GM12878 (cell line): Measurements from ENCODE around the gene DPF3. TPM values are rescaled to one million over a fixed set of nuclear protein-coding genes. Genes with fewer than 3 reads are reported as not detected.

Source experiments
- ATAC-seq: fragments of 200-7000 bp; cut with Tn5 transposase; 3 replicates; pipeline ENCODE4 v1.9.1; 2020; ENCODE audit warnings: mild to moderate bottlenecking, moderate library complexity
- BruUV-seq: library from RNA; stranded (reverse); fragments of 400-500 nt; replicated peaks from 2 replicates; lab custom pipeline; 2021; lab: Mats Ljungman, UMichigan
- CTCF ChIA-PET: fragments of 300-600 bp; sonication (Branson Sonifier 250); formaldehyde crosslinking; extraction: SDS; loops from one replicate; lab custom pipeline; 2021; ENCODE audit warnings: inconsistent platforms; lab: Yijun Ruan, JAX
- POLR2A ChIA-PET: fragments of 350-600 bp; formaldehyde crosslinking; extraction: SDS; loops from one replicate; lab custom pipeline; 2021; ENCODE audit warnings: inconsistent platforms; lab: Charles Lee
- RAD21 ChIA-PET: fragments of 300-600 bp; sonication (Branson Sonifier 250); formaldehyde crosslinking; loops from one replicate; lab custom pipeline; 2023; ENCODE audit warnings: antibody characterized with exemption; ENCODE audit not compliant: unreplicated experiment; lab: Charles Lee
- SMC1A ChIA-PET: fragments of 300-600 bp; sonication (Branson Sonifier 250); formaldehyde crosslinking; loops from one replicate; lab custom pipeline; 2023; ENCODE audit not compliant: unreplicated experiment, uncharacterized antibody; lab: Charles Lee
- DNase-seq: peaks from one replicate; pipeline ENCODE4 v3.0.0-alpha.2; 2011; ENCODE audit warnings: low read depth, low spot score
- FAIRE-seq: peaks from 3 replicates; lab custom pipeline; 2011; peaks lifted over from hg19 to GRCh38; lab: Jason Lieb, UNC
- H2AFZ ChIP-seq: 2 replicates; pipeline ENCODE4 v1.6.0; 2011; ENCODE audit warnings: low read depth, low read length, control low read depth; ENCODE audit not compliant: control insufficient read depth
- H3K27ac ChIP-seq: 2 replicates; pipeline ENCODE4 v1.5.1; 2011; ENCODE audit warnings: control low read depth; ENCODE audit not compliant: control insufficient read depth, insufficient read depth
- H3K27me3 ChIP-seq, 2 experiments: replicated peaks in 1 of 2; 2 replicates each; pipeline versions ENCODE4 v1.6.0 to v1.6.1; 2011; ENCODE audit warnings: low read length in 1 of 2; ENCODE audit not compliant: control insufficient read depth in 2 of 2, insufficient read depth in 2 of 2
- H3K36me3 ChIP-seq, 2 experiments: 2 replicates each; pipeline ENCODE4 v1.5.1; 2011; ENCODE audit warnings: low read length in 1 of 2; ENCODE audit not compliant: control insufficient read depth in 2 of 2, insufficient read depth in 2 of 2
- H3K4me1 ChIP-seq: 2 replicates; pipeline ENCODE4 v1.6.1; 2011; ENCODE audit warnings: mild to moderate bottlenecking, low read length, moderate library complexity, mixed read lengths; ENCODE audit not compliant: control insufficient read depth, insufficient read depth
- H3K4me2 ChIP-seq: 2 replicates; pipeline ENCODE4 v1.6.0; 2011; ENCODE audit warnings: control low read depth; ENCODE audit not compliant: control insufficient read depth, insufficient read depth
- H3K4me3 ChIP-seq: fragments of 200-600 bp; sonication (generic); 2 replicates; pipeline ENCODE4 v1.5.1; 2016
- H3K79me2 ChIP-seq: 2 replicates; pipeline ENCODE4 v1.6.0; 2011; ENCODE audit warnings: low read length; ENCODE audit not compliant: control insufficient read depth, insufficient read depth
- H3K9ac ChIP-seq: 2 replicates; pipeline ENCODE4 v1.8.0; 2011; ENCODE audit warnings: low read length, control low read depth, mixed read lengths; ENCODE audit not compliant: control insufficient read depth, insufficient read depth
- H3K9me3 ChIP-seq: replicated peaks from 3 replicates; pipeline ENCODE4 v1.5.1; 2011; ENCODE audit warnings: mild to moderate bottlenecking, low read length; ENCODE audit not compliant: control insufficient read depth, insufficient read depth
- H4K20me1 ChIP-seq: 2 replicates; pipeline ENCODE4 v1.6.0; 2011; ENCODE audit not compliant: control insufficient read depth, insufficient read depth
- BCLAF1 ChIP-seq: fragments of 450-650 bp; IDR thresholded peaks from 2 replicates; pipeline ENCODE4 v1.6.1; 2017; ENCODE audit warnings: antibody characterized with exemption, mild to moderate bottlenecking, moderate library complexity
- CBX5 ChIP-seq: sonication (generic); IDR thresholded peaks from 2 replicates; pipeline ENCODE4 v1.6.1; 2016; ENCODE audit warnings: low read depth, moderate library complexity, mild to moderate bottlenecking, inconsistent platforms
- CHD2 ChIP-seq: IDR thresholded peaks from 2 replicates; pipeline ENCODE4 v1.6.1; 2011; ENCODE audit warnings: low read depth, low read length, improper control_type of control experiment, borderline replicate concordance
- EED ChIP-seq: sonication (generic); IDR thresholded peaks from 2 replicates; pipeline ENCODE4 v1.6.1; 2016; ENCODE audit warnings: antibody characterized with exemption, low read depth
- EGR1 ChIP-seq, 2 experiments: IDR thresholded peaks; 1 replicate in 1 of 2; 2 replicates in 1 of 2; pipeline ENCODE4 v1.6.1; 2011 to 2012; ENCODE audit warnings: low read depth in 2 of 2, low read length in 2 of 2, borderline replicate concordance in 1 of 2, mild to moderate bottlenecking in 1 of 2, moderate library complexity in 1 of 2
- FOS ChIP-seq: IDR thresholded peaks from 3 replicates; pipeline ENCODE4 v1.6.1; 2011; ENCODE audit warnings: borderline replicate concordance; ENCODE audit not compliant: insufficient read length; ENCODE audit errors: extremely low read depth
- GABPA ChIP-seq: IDR thresholded peaks from 2 replicates; pipeline ENCODE4 v1.6.1; 2014; ENCODE audit warnings: antibody characterized with exemption, low read depth, mild to moderate bottlenecking, inconsistent platforms
- HDGF ChIP-seq: fragments of 450-650 bp; IDR thresholded peaks from 2 replicates; pipeline ENCODE4 v1.6.1; 2016; ENCODE audit warnings: antibody characterized with exemption
- IRF4 ChIP-seq: IDR thresholded peaks from 2 replicates; pipeline ENCODE4 v1.6.1; 2011; ENCODE audit warnings: low read depth, low read length
- MEF2B ChIP-seq: fragments of 450-650 bp; IDR thresholded peaks from 2 replicates; pipeline ENCODE4 v1.6.1; 2018; ENCODE audit warnings: mild to moderate bottlenecking, moderate library complexity; ENCODE audit not compliant: partially characterized antibody, poor library complexity, severe bottlenecking
- NR2C1 ChIP-seq: fragments of 450-650 bp; IDR thresholded peaks from 2 replicates; pipeline ENCODE4 v1.6.1; 2017; ENCODE audit warnings: antibody characterized with exemption, mild to moderate bottlenecking, moderate library complexity
- PBX3 ChIP-seq: IDR thresholded peaks from 2 replicates; pipeline ENCODE4 v1.6.1; 2011; ENCODE audit warnings: mild to moderate bottlenecking, low read depth, low read length, moderate library complexity; ENCODE audit not compliant: insufficient replicate concordance
- RELB ChIP-seq: fragments of 450-650 bp; IDR thresholded peaks from 2 replicates; pipeline ENCODE4 v1.6.1; 2017; ENCODE audit warnings: low read depth, mild to moderate bottlenecking, moderate library complexity
- RUNX3 ChIP-seq: IDR thresholded peaks from 2 replicates; pipeline ENCODE4 v1.6.1; 2012; ENCODE audit warnings: low read length, inconsistent platforms
- SPI1 ChIP-seq: IDR thresholded peaks from 2 replicates; pipeline ENCODE4 v1.6.1; 2011; ENCODE audit warnings: low read depth, mild to moderate bottlenecking, low read length, moderate library complexity, borderline replicate concordance; ENCODE audit not compliant: insufficient read depth
- YY1 ChIP-seq: IDR thresholded peaks from 2 replicates; pipeline ENCODE4 v1.6.1; 2011; ENCODE audit warnings: low read depth, mild to moderate bottlenecking, low read length
- ZNF207 ChIP-seq: fragments of 450-650 bp; IDR thresholded peaks from 2 replicates; pipeline ENCODE4 v1.6.1; 2014; ENCODE audit warnings: antibody characterized with exemption, mild to moderate bottlenecking, borderline replicate concordance
- WGBS: methylation state at CpG from one replicate; pipeline ENCODE4 v1.1.6; 2016; ENCODE audit warnings: low lambda C conversion rate; ENCODE audit not compliant: insufficient replicate concordance, insufficient coverage; ENCODE audit errors: missing lambda C conversion rate; 5-methylcytosine and 5-hydroxymethylcytosine counted together
- in situ Hi-C: fragments of 300-500 bp; cut with MboI; formaldehyde crosslinking; loops from 9 replicates; pipeline ENCODE4 v1.14.3; 2018; ENCODE audit warnings: mixed read lengths
- intact Hi-C: fragments of 100-400 bp; cut with micrococcal nuclease; formaldehyde crosslinking; loops from one replicate; pipeline ENCODE4 v1.14.2; 2022; ENCODE audit not compliant: unreplicated experiment
- polyA plus RNA-seq, 11 experiments: library from polyadenylated mRNA; depleted of rRNA in 4 of 11; unstranded in 6 of 11; stranded (reverse) in 5 of 11; fragments of >200 nt; fragmentation: Nextera tagmentation in 4 of 11; fragmentation: Illumina TruSeq in 1 of 11; extraction: Ambion mirVana in 4 of 11; extraction: Trizol in 1 of 11; gene quantifications; 1 replicate in 1 of 11; 2 replicates in 10 of 11; pipeline versions ENCODE4 v1.2.1 to v1.2.3, GENCODE V29; 2011 to 2016; ENCODE audit warnings: inconsistent platforms in 2 of 11, missing spikeins in 2 of 11, low read depth in 1 of 11
- total RNA-seq, 4 experiments: library from RNA; depleted of rRNA in 3 of 4; stranded (reverse); fragments of >200 nt in 3 of 4; fragmentation: Illumina TruSeq in 1 of 4; extraction: Trizol in 1 of 4; gene quantifications; 2 replicates each; pipeline versions ENCODE4 v1.2.1 to v1.2.3, GENCODE V29; 2013 to 2021

DPF3 gene
- total and polyA plus RNA-seq, 10 of the 15 experiments (the other 5 are each of a cell fraction or from before 2014, with no cell fraction given) = 0.69 to 8.0 (median 2.2) TPM

GRCh38 chr14:72864712-72865365 is 29.1 kb downstream of the DPF3 start:
- in situ Hi-C loops = no loop called here
- Histone ChIP-seq H3K36me3 (no peaks in the 10 kb centered on the region), H4K20me1 (no peaks in the 10 kb centered on the region), H3K4me2 (no peak overlapping the region), H3K79me2 (no peaks in the 10 kb centered on the region), H3K9me3 (no peaks in the 10 kb centered on the region; the same call in 2 of the 3 replicates), H3K4me1 (peaks cover 8% of the 10 kb centered on the region), H3K9ac (no peak overlapping the region), H3K27ac (no peak overlapping the region), H2AFZ (no peak overlapping the region), H3K27me3 (no peaks in the 10 kb centered on the region), H3K4me3 (no peak overlapping the region)
- CTCF ChIA-PET = interaction anchor here (1.8 to 3.4 kb wide), 3 partner anchors 30 to 348 kb away, joined by 5 to 10 read pairs (median 8); partner anchors contain the start of gene DPF3
- POLR2A ChIA-PET = interaction anchor here (1.2 kb wide), 1 partner anchor 9 kb away, joined by 5 read pairs; no protein-coding TSS in a partner anchor
- ATAC-seq = no peak
- SMC1A ChIA-PET = interaction anchor here (0.8 to 3.5 kb wide), 7 partner anchors 12 to 349 kb away, joined by 3 to 15 read pairs (median 4); no protein-coding TSS in a partner anchor
- intact Hi-C loops = no loop called here
- BruUV-seq = no TSS peak
- RAD21 ChIA-PET = interaction anchor here (0.5 to 2.7 kb wide), 3 partner anchors 26 to 621 kb away, joined by 3 to 15 read pairs (median 12); no protein-coding TSS in a partner anchor
- TF ChIP-seq EED (no peak), IRF4 (no peak), BCLAF1 (no peak), YY1 (no peak), ZNF207 (no peak), CBX5 (no peak), SPI1 (no peak), RUNX3 (no peak), FOS (no peak), CHD2 (no peak), MEF2B (no peak), HDGF (no peak), NR2C1 (no peak), EGR1 (IDR thresholded peaks at IDR 0.05; ENCODE audit: borderline replicate concordance in 1 of 2, low read depth in 2 of 2, low read length in 2 of 2) (no peak), RELB (no peak), GABPA (no peak), PBX3 (no peak)
- 72% methylated on average over 6 of the region's 6 CpGs for WGBS
- no peak for FAIRE-seq
- DNase-seq = no peak
